ENCODE results near the gene SMG9. TPM values are rescaled to one million over a fixed set of nuclear protein-coding genes. Genes with fewer than 3 reads are reported as not detected.

Gene SMG9, protein sequence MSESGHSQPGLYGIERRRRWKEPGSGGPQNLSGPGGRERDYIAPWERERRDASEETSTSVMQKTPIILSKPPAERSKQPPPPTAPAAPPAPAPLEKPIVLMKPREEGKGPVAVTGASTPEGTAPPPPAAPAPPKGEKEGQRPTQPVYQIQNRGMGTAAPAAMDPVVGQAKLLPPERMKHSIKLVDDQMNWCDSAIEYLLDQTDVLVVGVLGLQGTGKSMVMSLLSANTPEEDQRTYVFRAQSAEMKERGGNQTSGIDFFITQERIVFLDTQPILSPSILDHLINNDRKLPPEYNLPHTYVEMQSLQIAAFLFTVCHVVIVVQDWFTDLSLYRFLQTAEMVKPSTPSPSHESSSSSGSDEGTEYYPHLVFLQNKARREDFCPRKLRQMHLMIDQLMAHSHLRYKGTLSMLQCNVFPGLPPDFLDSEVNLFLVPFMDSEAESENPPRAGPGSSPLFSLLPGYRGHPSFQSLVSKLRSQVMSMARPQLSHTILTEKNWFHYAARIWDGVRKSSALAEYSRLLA
- 12.2 TPM for polyA plus RNA-seq (2013, experiment 1 of 2)
- polyA plus RNA-seq (2013, experiment 2 of 2) = 11.9 TPM

GRCh38 chr19:43754503-43755255, at the start of gene SMG9:
TSS of gene SMG9 (minus strand) at chr19:43754962. CDS start at chr19:43750741, 4,221 bp downstream.
- H4K8ac ChIP-seq (ENCODE audit: low read depth, low read length) = peak within 1 kb of the TSS; percentile 93
- peak within 1 kb of the TSS; percentile 98 for H4K5ac ChIP-seq (ENCODE audit: low read length)
- peak within 1 kb of the TSS; percentile 100 for H3K9ac ChIP-seq (ENCODE audit: low read length)
- H2BK15ac ChIP-seq (replicated peaks; ENCODE audit: low read depth) = no peak within 1 kb of the TSS
- peak; percentile 98 for DNase-seq
- H3K79me2 ChIP-seq (ENCODE audit: control insufficient read depth, insufficient read depth, low read length) = no peaks in the 10 kb centered on the region
- H3K27me3 ChIP-seq (ENCODE audit: insufficient read depth, low read length, poor library complexity) = no peaks in the 10 kb centered on the region
- H3K56ac ChIP-seq (ENCODE audit: low read length) = peak within 1 kb of the TSS; percentile 100
- peak within 1 kb of the TSS; percentile 97 for H3K23ac ChIP-seq (ENCODE audit: low read length)
- H2BK5ac ChIP-seq (ENCODE audit: low read length) = peak within 1 kb of the TSS; percentile 98
- H3K4me2 ChIP-seq (ENCODE audit: low read length) = peak within 1 kb of the TSS; percentile 98
- peaks cover 5% of the 10 kb centered on the region for H3K36me3 ChIP-seq (ENCODE audit: control insufficient read depth, insufficient read depth, low read length)
- WGBS (ENCODE audit: extremely low coverage, insufficient coverage, low lambda C conversion rate) = no CpG with 5 or more reads among the region's 79 CpGs
- H3K4me3 ChIP-seq (ENCODE audit: low read length) = peak within 1 kb of the TSS; percentile 93
- peak within 1 kb of the TSS; percentile 98 for H3K4ac ChIP-seq (ENCODE audit: low read depth, low read length)
- H2BK120ac ChIP-seq (ENCODE audit: low read depth, low read length) = peak within 1 kb of the TSS; percentile 39
- peak within 1 kb of the TSS; percentile 82 for H2AK5ac ChIP-seq (ENCODE audit: low read length)
- peaks cover 3% of the 10 kb centered on the region for H3K79me1 ChIP-seq (ENCODE audit: low read length)
- H3K18ac ChIP-seq (ENCODE audit: low read length) = peak within 1 kb of the TSS; percentile 88
- peak within 1 kb of the TSS; percentile 98 for H3K27ac ChIP-seq (ENCODE audit: low read depth, low read length)
- no peaks in the 10 kb centered on the region for H3K4me1 ChIP-seq (ENCODE audit: control insufficient read depth, low read depth, low read length)

DNA sequence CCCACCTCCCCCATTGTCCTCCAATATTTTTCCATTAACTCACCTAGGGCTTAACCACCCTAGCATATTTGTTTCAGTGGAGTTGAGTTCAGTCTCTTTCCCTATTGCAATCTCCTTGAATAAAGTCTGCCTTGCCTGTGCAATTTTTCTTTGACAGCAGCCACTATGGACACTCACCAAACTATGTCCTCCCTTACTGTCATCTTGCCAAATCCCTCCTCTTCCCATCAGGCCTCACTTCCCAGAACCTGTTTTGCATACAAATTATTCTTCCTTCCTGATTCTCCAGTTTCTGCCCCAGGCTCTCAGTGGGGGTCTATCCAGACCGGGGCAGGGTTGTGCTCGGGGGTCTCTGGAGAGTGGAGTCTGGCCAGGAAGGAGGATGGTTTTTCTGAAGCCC, 49.7 kb upstream of the SMG9 start:
- no peak overlapping the region for H4K8ac ChIP-seq (ENCODE audit: low read depth, low read length)
- H3K9ac ChIP-seq (ENCODE audit: low read length) = no peak overlapping the region
- no peak overlapping the region for H2BK15ac ChIP-seq (replicated peaks; ENCODE audit: low read depth)
- H3K27ac ChIP-seq (ENCODE audit: low read depth, low read length) = no peak overlapping the region
- no peak overlapping the region for H3K4me3 ChIP-seq (ENCODE audit: low read length)
- H3K79me2 ChIP-seq (ENCODE audit: control insufficient read depth, insufficient read depth, low read length) = no peaks in the 10 kb centered on the region
- H3K36me3 ChIP-seq (ENCODE audit: control insufficient read depth, insufficient read depth, low read length) = no peaks in the 10 kb centered on the region
- DNase-seq = no peak
- no peaks in the 10 kb centered on the region for H3K4me1 ChIP-seq (ENCODE audit: control insufficient read depth, low read depth, low read length)
- no peak overlapping the region for H3K4ac ChIP-seq (ENCODE audit: low read depth, low read length)
- H2BK120ac ChIP-seq (ENCODE audit: low read depth, low read length) = no peak overlapping the region
- no peak overlapping the region for H3K4me2 ChIP-seq (ENCODE audit: low read length)
- no CpG with 5 or more reads among the region's 2 CpGs for WGBS (ENCODE audit: extremely low coverage, insufficient coverage, low lambda C conversion rate)
- no peak overlapping the region for H2BK5ac ChIP-seq (ENCODE audit: low read length)
- no peak overlapping the region for H2AK5ac ChIP-seq (ENCODE audit: low read length)
- peaks cover 4% of the 10 kb centered on the region for H3K27me3 ChIP-seq (ENCODE audit: insufficient read depth, low read length, poor library complexity)
- H3K18ac ChIP-seq (ENCODE audit: low read length) = no peak overlapping the region
- no peaks in the 10 kb centered on the region for H3K79me1 ChIP-seq (ENCODE audit: low read length)
- H4K5ac ChIP-seq (ENCODE audit: low read length) = no peak overlapping the region
- H3K23ac ChIP-seq (ENCODE audit: low read length) = no peak overlapping the region
- H3K56ac ChIP-seq (ENCODE audit: low read length) = no peak overlapping the region

DNA sequence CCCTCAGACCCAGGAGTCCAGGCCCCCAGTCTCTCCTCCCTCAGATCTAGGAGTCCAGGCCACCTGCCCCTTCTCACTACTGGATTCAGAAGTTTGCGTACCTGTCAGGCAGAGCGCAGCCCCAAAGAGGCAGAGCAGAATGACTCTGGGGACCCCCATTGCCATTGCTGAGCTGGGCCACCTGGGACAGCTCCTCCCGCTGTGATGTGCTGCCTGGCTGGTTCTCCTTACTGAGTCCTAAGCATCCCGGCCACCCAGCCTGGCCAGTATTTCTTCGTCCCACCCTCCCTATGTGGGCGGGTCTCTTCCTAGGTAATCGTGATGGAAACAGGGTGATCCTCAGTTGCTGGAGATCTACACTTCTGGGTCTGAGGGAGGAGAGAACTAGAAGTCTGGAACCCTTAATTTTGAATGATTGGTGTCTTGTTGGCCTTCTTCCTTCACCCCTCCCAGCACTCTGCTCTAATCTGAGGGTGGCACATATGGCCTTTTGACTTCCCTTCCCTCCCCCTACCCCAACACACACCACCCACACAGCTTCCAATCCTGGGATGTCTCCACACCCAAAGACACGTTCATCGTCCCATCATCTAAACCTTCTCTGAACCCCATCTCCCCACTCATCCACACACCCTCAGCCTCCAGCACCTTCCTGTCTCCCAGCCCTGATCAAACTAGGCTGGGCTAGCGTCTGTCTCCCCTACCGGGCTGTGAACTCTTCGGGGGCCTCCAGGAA, 47.6 kb upstream of the SMG9 start, which contains the start of gene LYPD5:
Gene LYPD5 (minus strand): TSS at position 232 of the 736 bp plus-strand sequence. CDS start 67 bp downstream, at position 165.
- H3K27ac ChIP-seq (ENCODE audit: low read depth, low read length) = no peak within 1 kb of the TSS
- no peak within 1 kb of the TSS for H3K56ac ChIP-seq (ENCODE audit: low read length)
- no peak within 1 kb of the TSS for H3K9ac ChIP-seq (ENCODE audit: low read length)
- no peak within 1 kb of the TSS for H4K8ac ChIP-seq (ENCODE audit: low read depth, low read length)
- no CpG with 5 or more reads among the region's 12 CpGs for WGBS (ENCODE audit: extremely low coverage, insufficient coverage, low lambda C conversion rate)
- no peak within 1 kb of the TSS for H2BK15ac ChIP-seq (replicated peaks; ENCODE audit: low read depth)
- no peak within 1 kb of the TSS for H2BK120ac ChIP-seq (ENCODE audit: low read depth, low read length)
- peaks cover 4% of the 10 kb centered on the region for H3K27me3 ChIP-seq (ENCODE audit: insufficient read depth, low read length, poor library complexity)
- no peak for DNase-seq
- H2BK5ac ChIP-seq (ENCODE audit: low read length) = no peak within 1 kb of the TSS
- H3K23ac ChIP-seq (ENCODE audit: low read length) = no peak within 1 kb of the TSS
- no peak within 1 kb of the TSS for H3K4me2 ChIP-seq (ENCODE audit: low read length)
- no peaks in the 10 kb centered on the region for H3K79me2 ChIP-seq (ENCODE audit: control insufficient read depth, insufficient read depth, low read length)
- no peak within 1 kb of the TSS for H3K4me3 ChIP-seq (ENCODE audit: low read length)
- no peak within 1 kb of the TSS for H3K18ac ChIP-seq (ENCODE audit: low read length)
- H3K4ac ChIP-seq (ENCODE audit: low read depth, low read length) = no peak within 1 kb of the TSS
- H3K4me1 ChIP-seq (ENCODE audit: control insufficient read depth, low read depth, low read length) = no peaks in the 10 kb centered on the region
- no peak within 1 kb of the TSS for H4K5ac ChIP-seq (ENCODE audit: low read length)
- H2AK5ac ChIP-seq (ENCODE audit: low read length) = no peak within 1 kb of the TSS
- no peaks in the 10 kb centered on the region for H3K79me1 ChIP-seq (ENCODE audit: low read length)
- H3K36me3 ChIP-seq (ENCODE audit: control insufficient read depth, insufficient read depth, low read length) = no peaks in the 10 kb centered on the region

DNA sequence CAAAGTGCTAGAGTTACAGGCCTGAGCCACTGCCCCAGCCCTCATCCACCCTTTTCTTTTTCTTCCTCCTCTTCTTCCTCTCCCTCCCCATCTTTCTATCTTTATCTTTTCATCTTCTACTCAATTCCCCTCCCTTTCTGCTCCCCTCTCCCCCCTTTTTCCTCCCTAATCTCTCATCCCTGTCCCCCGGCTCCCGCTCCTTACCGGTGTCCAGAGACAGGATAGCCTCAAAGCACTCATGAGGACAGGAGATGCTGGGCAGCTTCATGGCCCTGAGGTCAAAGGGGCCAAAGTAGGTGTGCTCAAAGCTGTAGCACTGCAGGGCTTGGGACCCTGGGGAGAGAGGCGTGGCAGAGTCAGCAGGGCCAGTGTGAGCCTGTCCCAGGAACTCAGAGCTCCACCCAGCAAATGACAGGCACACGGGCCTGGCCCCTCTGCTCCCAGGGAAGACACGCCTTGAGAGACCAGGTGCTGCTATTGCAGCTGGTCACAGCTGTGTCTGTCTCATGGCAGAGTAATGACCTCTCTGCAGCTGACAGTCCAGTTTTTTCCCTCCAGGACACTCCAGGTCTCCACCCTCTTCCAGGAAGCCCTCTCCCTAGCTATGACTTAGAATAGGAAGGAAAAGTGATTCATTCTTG, 44.9 kb upstream of the SMG9 start:
- H3K23ac ChIP-seq (ENCODE audit: low read length) = no peak overlapping the region

More for the DNA sequence above, 44.9 kb upstream of the SMG9 start:
- no peak for DNase-seq
- no peaks in the 10 kb centered on the region for H3K79me2 ChIP-seq (ENCODE audit: control insufficient read depth, insufficient read depth, low read length)
- WGBS (ENCODE audit: extremely low coverage, insufficient coverage, low lambda C conversion rate) = 100% methylated on average over 1 of the region's 6 CpGs
- H4K5ac ChIP-seq (ENCODE audit: low read length) = no peak overlapping the region
- H3K4ac ChIP-seq (ENCODE audit: low read depth, low read length) = no peak overlapping the region
- no peak overlapping the region for H3K27ac ChIP-seq (ENCODE audit: low read depth, low read length)
- H3K79me1 ChIP-seq (ENCODE audit: low read length) = no peaks in the 10 kb centered on the region
- H3K27me3 ChIP-seq (ENCODE audit: insufficient read depth, low read length, poor library complexity) = peaks cover 4% of the 10 kb centered on the region
- H3K4me2 ChIP-seq (ENCODE audit: low read length) = no peak overlapping the region
- no peak overlapping the region for H2BK120ac ChIP-seq (ENCODE audit: low read depth, low read length)
- H2BK5ac ChIP-seq (ENCODE audit: low read length) = no peak overlapping the region
- no peaks in the 10 kb centered on the region for H3K36me3 ChIP-seq (ENCODE audit: control insufficient read depth, insufficient read depth, low read length)
- no peak overlapping the region for H3K56ac ChIP-seq (ENCODE audit: low read length)
- no peak overlapping the region for H3K4me3 ChIP-seq (ENCODE audit: low read length)
- no peak overlapping the region for H3K18ac ChIP-seq (ENCODE audit: low read length)
- no peak overlapping the region for H3K9ac ChIP-seq (ENCODE audit: low read length)
- no peak overlapping the region for H2AK5ac ChIP-seq (ENCODE audit: low read length)
- no peak overlapping the region for H4K8ac ChIP-seq (ENCODE audit: low read depth, low read length)
- H3K4me1 ChIP-seq (ENCODE audit: control insufficient read depth, low read depth, low read length) = no peaks in the 10 kb centered on the region
- no peak overlapping the region for H2BK15ac ChIP-seq (replicated peaks; ENCODE audit: low read depth)
